ENCODE measurements around the gene LCE3B. TPM values are rescaled to one million over a fixed set of nuclear protein-coding genes. Genes with fewer than 3 reads are reported as not detected.

The LCE3B gene
- total RNA-seq, 4 donors from 2014 or later: not detected

DNA sequence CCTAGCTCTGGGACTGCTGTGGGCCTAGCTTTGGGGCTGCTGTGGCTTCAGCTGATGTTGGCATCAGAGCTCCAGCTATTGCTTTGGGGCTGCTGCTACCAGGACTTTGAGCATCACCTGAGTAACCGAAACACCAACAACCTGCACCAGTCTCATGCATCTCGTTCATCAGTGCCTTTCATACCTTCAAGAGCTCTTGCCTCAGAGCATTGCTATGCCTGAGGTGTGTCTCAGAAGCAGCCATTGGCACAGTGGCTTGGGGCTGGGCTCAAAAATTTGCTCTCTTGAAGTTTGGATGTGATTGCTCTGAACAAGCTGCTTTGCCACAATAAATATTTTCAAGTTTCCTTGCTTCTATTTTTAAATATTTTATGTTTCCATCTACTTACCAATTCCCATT is 42.8 kb downstream of the LCE3B start:
- TF ChIP-seq CTCF (IDR thresholded peaks at IDR 0.05) (no peak), EP300 (IDR thresholded peaks at IDR 0.05) (no peak), POLR2A (IDR thresholded peaks at IDR 0.05) (no peak)
- Histone ChIP-seq H3K27me3 (no peaks in the 10 kb centered on the region), H3K4me3 (no peak overlapping the region), H3K4me1 (no peaks in the 10 kb centered on the region), H3K36me3 (no peaks in the 10 kb centered on the region), H3K27ac (no peak overlapping the region), H3K9me3 (no peaks in the 10 kb centered on the region)
- no peak for DNase-seq (ENCODE audit: low spot score in 2 of 2)
- 67 to 82% methylated on average over 2 of the region's 2 CpGs for WGBS, 2 donors

DNA sequence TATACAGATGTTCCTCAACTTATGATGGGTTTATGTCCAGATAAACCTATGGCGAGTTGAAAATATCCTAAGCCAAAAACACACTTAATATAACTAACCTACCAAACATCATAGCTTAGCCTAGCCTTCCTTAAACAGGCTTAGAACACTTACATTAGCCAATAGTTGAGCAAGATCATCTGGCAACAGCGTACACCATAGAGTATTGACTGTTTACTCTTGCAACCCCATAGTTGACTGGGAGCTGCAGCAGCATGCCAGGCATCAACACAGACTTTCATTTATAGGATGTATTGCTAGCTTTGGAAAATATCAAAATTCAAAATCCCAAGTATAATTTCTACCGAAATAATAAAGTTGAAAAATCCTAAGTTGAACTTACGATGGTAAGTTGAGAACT is 44.1 kb downstream of the LCE3B start:
- no peak for DNase-seq (ENCODE audit: low spot score in 2 of 2)
- no peak overlapping the region for H3K27ac ChIP-seq
- no peaks in the 10 kb centered on the region for H3K4me1 ChIP-seq
- 82 to 89% methylated on average over 4 of the region's 4 CpGs for WGBS, 2 donors
- H3K36me3 ChIP-seq: no peaks in the 10 kb centered on the region
- H3K9me3 ChIP-seq: no peaks in the 10 kb centered on the region
- H3K27me3 ChIP-seq: no peaks in the 10 kb centered on the region
- H3K4me3 ChIP-seq: no peak overlapping the region
- no peak for TF ChIP-seq POLR2A (IDR thresholded peaks at IDR 0.05)
- no peak for TF ChIP-seq CTCF (IDR thresholded peaks at IDR 0.05)
- TF ChIP-seq EP300 (IDR thresholded peaks at IDR 0.05): no peak

GRCh38 chr1:152658649-152659048 is 45.0 kb downstream of the LCE3B start:
- Histone ChIP-seq H3K27ac (no peak overlapping the region), H3K27me3 (no peaks in the 10 kb centered on the region), H3K9me3 (no peaks in the 10 kb centered on the region), H3K4me3 (no peak overlapping the region), H3K36me3 (no peaks in the 10 kb centered on the region), H3K4me1 (no peaks in the 10 kb centered on the region)
- TF ChIP-seq POLR2A (IDR thresholded peaks at IDR 0.05) (no peak), CTCF (IDR thresholded peaks at IDR 0.05) (no peak), EP300 (IDR thresholded peaks at IDR 0.05) (no peak)
- 90 to 96% methylated on average over 3 of the region's 3 CpGs for WGBS, 2 donors
- DNase-seq (ENCODE audit: low spot score in 2 of 2): no peak

GRCh38 chr1:152663098-152663497 is 49.5 kb downstream of the LCE3B start, which contains the start of gene LCE2D:
LCE2D (plus strand) TSS chr1:152663380; CDS start chr1:152664106, 726 bp downstream.
- TF ChIP-seq POLR2A (IDR thresholded peaks at IDR 0.05): no peak
- no peak for TF ChIP-seq CTCF (IDR thresholded peaks at IDR 0.05)
- TF ChIP-seq EP300 (IDR thresholded peaks at IDR 0.05): no peak
- DNase-seq (ENCODE audit: low spot score in 2 of 2): no peak
- 69 to 76% methylated on average over 3 of the region's 3 CpGs for WGBS, 2 donors
- Histone ChIP-seq H3K9me3 (no peaks in the 10 kb centered on the region), H3K27me3 (no peaks in the 10 kb centered on the region), H3K27ac (no peak within 1 kb of the TSS), H3K4me3 (no peak within 1 kb of the TSS), H3K36me3 (no peaks in the 10 kb centered on the region), H3K4me1 (no peaks in the 10 kb centered on the region)

Small RNA genes within 50 kb of the gene (small RNA-seq; reads per million reads assigned to genes)
- gene LCE3A: not detected
- not detected for gene LCE3B

Other genes with a start within 250 kb of the LCE3B start
- not detected for gene CRNN, start 199.5 kb upstream of the LCE3B start, total RNA-seq
- gene LCE5A, start 103.0 kb upstream of the LCE3B start, total RNA-seq: not detected
- gene CRCT1, start 99.3 kb upstream of the LCE3B start, total RNA-seq: not detected
- not detected for gene LCE3E, start 47.0 kb upstream of the LCE3B start, total RNA-seq
- gene LCE3D, start 33.3 kb upstream of the LCE3B start, total RNA-seq: not detected
- gene LCE3C, start 13.6 kb upstream of the LCE3B start, total RNA-seq: not detected
- gene LCE3A, start 9.3 kb downstream of the LCE3B start, total RNA-seq: not detected
- gene LCE2D, start 49.6 kb downstream of the LCE3B start, total RNA-seq: not detected
- gene LCE2C, start 61.5 kb downstream of the LCE3B start, total RNA-seq: not detected
- gene LCE2B, start 72.3 kb downstream of the LCE3B start, total RNA-seq: not detected
- gene LCE2A, start 84.5 kb downstream of the LCE3B start, total RNA-seq: not detected
- gene LCE4A, start 94.3 kb downstream of the LCE3B start, total RNA-seq: not detected
- gene KPRP, start 144.2 kb downstream of the LCE3B start, total RNA-seq: not detected
- not detected for gene LCE1F, start 161.3 kb downstream of the LCE3B start, total RNA-seq
- not detected for gene LCE1E, start 172.4 kb downstream of the LCE3B start, total RNA-seq
- not detected for gene LCE1D, start 182.9 kb downstream of the LCE3B start, total RNA-seq
- gene LCE1C, start 192.8 kb downstream of the LCE3B start, total RNA-seq: not detected
- not detected for gene LCE1B, start 198.2 kb downstream of the LCE3B start, total RNA-seq
- gene LCE1A, start 213.7 kb downstream of the LCE3B start, total RNA-seq: not detected
- not detected for gene LCE6A, start 229.0 kb downstream of the LCE3B start, total RNA-seq
- gene LCE7A, start 246.2 kb downstream of the LCE3B start, total RNA-seq: not detected

All from tibial nerve (tissue), 4 donors.